GM23338 (cell line): ENCODE measurements around the gene GP9. TPM values are rescaled to one million over a fixed set of nuclear protein-coding genes. Genes with fewer than 3 reads are reported as not detected.

Experiments used
- ATAC-seq: fragments of 200-7000 bp; cut with Tn5 transposase; 3 replicates; pipeline ENCODE4 v1.9.1; 2020
- DNase-seq: peaks from one replicate; pipeline ENCODE4 v3.0.0-alpha.2; 2015; ENCODE audit warnings: low spot score
- H2AFZ ChIP-seq: fragments of 200-600 bp; sonication (generic); 2 replicates; pipeline ENCODE4 v1.8.0; 2016; ENCODE audit warnings: antibody characterized with exemption, mild to moderate bottlenecking, moderate library complexity
- H3F3A ChIP-seq: fragments of 200-600 bp; sonication (generic); replicated peaks from 2 replicates; pipeline ENCODE4 v1.8.0; 2017; ENCODE audit warnings: antibody characterized with exemption, mixed run types, low read depth
- H3K27ac ChIP-seq: fragments of 200-600 bp; sonication (generic); 2 replicates; pipeline ENCODE4 v1.6.1; 2016; ENCODE audit warnings: low read depth
- H3K27me3 ChIP-seq: fragments of 200-600 bp; sonication (generic); 2 replicates; pipeline ENCODE4 v1.8.0; 2016; ENCODE audit warnings: mild to moderate bottlenecking, mixed run types, moderate library complexity; ENCODE audit not compliant: insufficient read depth
- H3K36me3 ChIP-seq: fragments of 200-600 bp; sonication (generic); 2 replicates; pipeline ENCODE4 v1.8.0; 2016; ENCODE audit warnings: mild to moderate bottlenecking; ENCODE audit not compliant: insufficient read depth
- H3K4me1 ChIP-seq: fragments of 200-600 bp; sonication (generic); 2 replicates; pipeline ENCODE4 v1.8.0; 2016; ENCODE audit warnings: mild to moderate bottlenecking, moderate library complexity; ENCODE audit not compliant: insufficient read depth
- H3K4me2 ChIP-seq: fragments of 200-600 bp; sonication (generic); 2 replicates; pipeline ENCODE4 v1.7.1; 2017; ENCODE audit warnings: mixed run types
- H3K4me3 ChIP-seq: fragments of 200-600 bp; sonication (generic); 2 replicates; pipeline ENCODE4 v1.6.1; 2016; ENCODE audit warnings: mixed run types
- H3K79me2 ChIP-seq: fragments of 200-600 bp; sonication (generic); replicated peaks from 2 replicates; pipeline ENCODE4 v1.8.0; 2017; ENCODE audit warnings: mild to moderate bottlenecking; ENCODE audit not compliant: insufficient read depth
- H3K9me2 ChIP-seq: fragments of 200-600 bp; sonication (generic); 2 replicates; pipeline ENCODE4 v1.8.0; 2017; ENCODE audit not compliant: insufficient read depth
- H4K20me1 ChIP-seq: fragments of 200-600 bp; sonication (generic); replicated peaks from 2 replicates; pipeline ENCODE4 v1.8.0; 2017; ENCODE audit warnings: mild to moderate bottlenecking; ENCODE audit not compliant: insufficient read depth
- H3K27ac Mint-ChIP-seq: 2 replicates; pipeline ENCODE4 v1.8.0; 2020; ENCODE audit warnings: inconsistent platforms, mild to moderate bottlenecking, moderate library complexity, mixed read lengths
- H3K27me3 Mint-ChIP-seq: 3 replicates; pipeline ENCODE4 v1.8.0; 2022; ENCODE audit warnings: low read depth, mild to moderate bottlenecking, moderate library complexity, mixed read lengths, inconsistent platforms; ENCODE audit not compliant: insufficient read depth, poor library complexity
- H3K36me3 Mint-ChIP-seq: 3 replicates; pipeline ENCODE4 v1.8.0; 2021; ENCODE audit warnings: low read depth, mild to moderate bottlenecking, inconsistent platforms, moderate library complexity, mixed read lengths
- H3K4me1 Mint-ChIP-seq: 3 replicates; pipeline ENCODE4 v1.8.0; 2020; ENCODE audit warnings: mild to moderate bottlenecking, inconsistent platforms, mixed read lengths
- H3K4me3 Mint-ChIP-seq: 3 replicates; pipeline ENCODE4 v1.8.0; 2021; ENCODE audit warnings: moderate library complexity, mild to moderate bottlenecking, inconsistent platforms, mixed read lengths
- H3K9me3 Mint-ChIP-seq: 3 replicates; pipeline ENCODE4 v1.8.0; 2020; ENCODE audit warnings: moderate library complexity, mild to moderate bottlenecking, inconsistent platforms, mixed read lengths
- CTCF ChIP-seq, 2 experiments: fragments of 200-600 bp in 1 of 2; sonication (generic) in 1 of 2; conservative IDR thresholded peaks; 2 replicates each; pipeline versions ENCODE4 v1.5.1 to v1.6.1; 2016 to 2017; ENCODE audit warnings: antibody characterized with exemption in 2 of 2, low read depth in 2 of 2, mild to moderate bottlenecking in 2 of 2, moderate library complexity in 1 of 2
- EZH2 ChIP-seq: fragments of 200-600 bp; sonication (generic); IDR thresholded peaks from one replicate; pipeline ENCODE4 v1.8.0; 2017; ENCODE audit warnings: antibody characterized with exemption, mild to moderate bottlenecking, low read depth; ENCODE audit not compliant: unreplicated experiment
- EZH2phosphoT487 ChIP-seq: fragments of 200-600 bp; sonication (generic); IDR thresholded peaks from one replicate; pipeline ENCODE4 v1.8.1; 2018; ENCODE audit warnings: antibody characterized with exemption; ENCODE audit not compliant: unreplicated experiment
- NANOG ChIP-seq: IDR thresholded peaks from 2 replicates; pipeline ENCODE4 v1.6.1; 2016; ENCODE audit warnings: antibody characterized with exemption, borderline replicate concordance
- POLR2AphosphoS5 ChIP-seq: IDR thresholded peaks from 2 replicates; pipeline ENCODE4 v1.6.1; 2016; ENCODE audit warnings: antibody characterized with exemption, low read depth
- STAT1 ChIP-seq: IDR thresholded peaks from one replicate; pipeline ENCODE4 v1.6.1; 2016; ENCODE audit warnings: antibody characterized with exemption; ENCODE audit not compliant: unreplicated experiment
- ZNF462 ChIP-seq: fragments of 250-450 bp; sonication (Bioruptor Pico); IDR thresholded peaks from 2 replicates; pipeline ENCODE4 v1.5.0; 2020; ENCODE audit warnings: mild to moderate bottlenecking, moderate library complexity
- polyA plus RNA-seq: library from polyadenylated mRNA; unstranded; fragments of >200 nt; fragmentation: Nextera tagmentation; extraction: Ambion mirVana; gene quantifications from 2 replicates; pipeline ENCODE4 v1.2.1, GENCODE V29; 2016
- total RNA-seq: library from RNA; depleted of rRNA; stranded (reverse); fragments of >200 nt; shearing (Covaris generic); gene quantifications from 2 replicates; pipeline ENCODE4 v1.2.3, GENCODE V29; 2014
- TF ChIP-seq, protein P1 (sequence below): IDR thresholded peaks from 2 replicates; pipeline ENCODE4 v1.6.1; 2016; ENCODE audit warnings: antibody characterized with exemption
- TF ChIP-seq, protein P2 (sequence below): IDR thresholded peaks from one replicate; pipeline ENCODE4 v1.6.1; 2018; ENCODE audit warnings: antibody characterized with exemption; ENCODE audit not compliant: unreplicated experiment

GP9 gene
- total and polyA plus RNA-seq, 2 experiments from 2014 or later: not detected

- no peaks in the 10 kb centered on the region for H3K4me1 ChIP-seq
- no peak overlapping the region for H3K27ac ChIP-seq
- Mint-ChIP-seq H3K27ac (no peak overlapping the region), H3K4me3 (no peak overlapping the region), H3K4me1 (peaks cover 5% of the 10 kb centered on the region), H3K9me3 (no peaks in the 10 kb centered on the region), H3K36me3 (no peaks in the 10 kb centered on the region; the same call in 2 of the 3 replicates), H3K27me3 (peaks cover 3% of the 10 kb centered on the region)
- no peaks in the 10 kb centered on the region for H3K36me3 ChIP-seq
- TF ChIP-seq, protein P1, sequence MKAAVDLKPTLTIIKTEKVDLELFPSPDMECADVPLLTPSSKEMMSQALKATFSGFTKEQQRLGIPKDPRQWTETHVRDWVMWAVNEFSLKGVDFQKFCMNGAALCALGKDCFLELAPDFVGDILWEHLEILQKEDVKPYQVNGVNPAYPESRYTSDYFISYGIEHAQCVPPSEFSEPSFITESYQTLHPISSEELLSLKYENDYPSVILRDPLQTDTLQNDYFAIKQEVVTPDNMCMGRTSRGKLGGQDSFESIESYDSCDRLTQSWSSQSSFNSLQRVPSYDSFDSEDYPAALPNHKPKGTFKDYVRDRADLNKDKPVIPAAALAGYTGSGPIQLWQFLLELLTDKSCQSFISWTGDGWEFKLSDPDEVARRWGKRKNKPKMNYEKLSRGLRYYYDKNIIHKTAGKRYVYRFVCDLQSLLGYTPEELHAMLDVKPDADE: no peak
- TF ChIP-seq ZNF462 (CRISPR knock-in tag): no peak
- no peak for TF ChIP-seq POLR2AphosphoS5
- TF ChIP-seq EZH2phosphoT487: no peak
- no peak for TF ChIP-seq NANOG
- TF ChIP-seq EZH2: no peak
- TF ChIP-seq CTCF (conservative IDR thresholded peaks at IDR 0.05; ENCODE audit: low read depth in 2 of 2): no peak
- TF ChIP-seq, protein P2, sequence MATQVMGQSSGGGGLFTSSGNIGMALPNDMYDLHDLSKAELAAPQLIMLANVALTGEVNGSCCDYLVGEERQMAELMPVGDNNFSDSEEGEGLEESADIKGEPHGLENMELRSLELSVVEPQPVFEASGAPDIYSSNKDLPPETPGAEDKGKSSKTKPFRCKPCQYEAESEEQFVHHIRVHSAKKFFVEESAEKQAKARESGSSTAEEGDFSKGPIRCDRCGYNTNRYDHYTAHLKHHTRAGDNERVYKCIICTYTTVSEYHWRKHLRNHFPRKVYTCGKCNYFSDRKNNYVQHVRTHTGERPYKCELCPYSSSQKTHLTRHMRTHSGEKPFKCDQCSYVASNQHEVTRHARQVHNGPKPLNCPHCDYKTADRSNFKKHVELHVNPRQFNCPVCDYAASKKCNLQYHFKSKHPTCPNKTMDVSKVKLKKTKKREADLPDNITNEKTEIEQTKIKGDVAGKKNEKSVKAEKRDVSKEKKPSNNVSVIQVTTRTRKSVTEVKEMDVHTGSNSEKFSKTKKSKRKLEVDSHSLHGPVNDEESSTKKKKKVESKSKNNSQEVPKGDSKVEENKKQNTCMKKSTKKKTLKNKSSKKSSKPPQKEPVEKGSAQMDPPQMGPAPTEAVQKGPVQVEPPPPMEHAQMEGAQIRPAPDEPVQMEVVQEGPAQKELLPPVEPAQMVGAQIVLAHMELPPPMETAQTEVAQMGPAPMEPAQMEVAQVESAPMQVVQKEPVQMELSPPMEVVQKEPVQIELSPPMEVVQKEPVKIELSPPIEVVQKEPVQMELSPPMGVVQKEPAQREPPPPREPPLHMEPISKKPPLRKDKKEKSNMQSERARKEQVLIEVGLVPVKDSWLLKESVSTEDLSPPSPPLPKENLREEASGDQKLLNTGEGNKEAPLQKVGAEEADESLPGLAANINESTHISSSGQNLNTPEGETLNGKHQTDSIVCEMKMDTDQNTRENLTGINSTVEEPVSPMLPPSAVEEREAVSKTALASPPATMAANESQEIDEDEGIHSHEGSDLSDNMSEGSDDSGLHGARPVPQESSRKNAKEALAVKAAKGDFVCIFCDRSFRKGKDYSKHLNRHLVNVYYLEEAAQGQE: no peak
- TF ChIP-seq STAT1: no peak
- no peaks in the 10 kb centered on the region for H4K20me1 ChIP-seq
- H3K27me3 ChIP-seq: no peaks in the 10 kb centered on the region
- H3K4me3 ChIP-seq: no peak overlapping the region
- H3K9me2 ChIP-seq: no peaks in the 10 kb centered on the region
- ATAC-seq (no peak), DNase-seq (no peak)
- no peaks in the 10 kb centered on the region for H3K79me2 ChIP-seq
- no peaks in the 10 kb centered on the region for H3F3A ChIP-seq
- H2AFZ ChIP-seq: no peak overlapping the region
- no peak overlapping the region for H3K4me2 ChIP-seq
These were observed 1.1 kb upstream of the GP9 start for GRCh38 chr3:129059311-129059958.
